Diencephalon (tissue), 1 donor: ENCODE data around the gene SYNJ2. TPM values are rescaled to one million over a fixed set of nuclear protein-coding genes. Genes with fewer than 3 reads are reported as not detected.

Experiments
- small RNA-seq: library from RNA; depleted of rRNA; stranded (forward); fragments of <200 nt; gene quantifications from one replicate; pipeline ENCODE3, GENCODE V24; 2014
- total RNA-seq: library from RNA; depleted of rRNA; stranded (reverse); fragments of >200 nt; gene quantifications from one replicate; pipeline ENCODE4 v1.2.3, GENCODE V29; 2014

Gene SYNJ2, protein sequence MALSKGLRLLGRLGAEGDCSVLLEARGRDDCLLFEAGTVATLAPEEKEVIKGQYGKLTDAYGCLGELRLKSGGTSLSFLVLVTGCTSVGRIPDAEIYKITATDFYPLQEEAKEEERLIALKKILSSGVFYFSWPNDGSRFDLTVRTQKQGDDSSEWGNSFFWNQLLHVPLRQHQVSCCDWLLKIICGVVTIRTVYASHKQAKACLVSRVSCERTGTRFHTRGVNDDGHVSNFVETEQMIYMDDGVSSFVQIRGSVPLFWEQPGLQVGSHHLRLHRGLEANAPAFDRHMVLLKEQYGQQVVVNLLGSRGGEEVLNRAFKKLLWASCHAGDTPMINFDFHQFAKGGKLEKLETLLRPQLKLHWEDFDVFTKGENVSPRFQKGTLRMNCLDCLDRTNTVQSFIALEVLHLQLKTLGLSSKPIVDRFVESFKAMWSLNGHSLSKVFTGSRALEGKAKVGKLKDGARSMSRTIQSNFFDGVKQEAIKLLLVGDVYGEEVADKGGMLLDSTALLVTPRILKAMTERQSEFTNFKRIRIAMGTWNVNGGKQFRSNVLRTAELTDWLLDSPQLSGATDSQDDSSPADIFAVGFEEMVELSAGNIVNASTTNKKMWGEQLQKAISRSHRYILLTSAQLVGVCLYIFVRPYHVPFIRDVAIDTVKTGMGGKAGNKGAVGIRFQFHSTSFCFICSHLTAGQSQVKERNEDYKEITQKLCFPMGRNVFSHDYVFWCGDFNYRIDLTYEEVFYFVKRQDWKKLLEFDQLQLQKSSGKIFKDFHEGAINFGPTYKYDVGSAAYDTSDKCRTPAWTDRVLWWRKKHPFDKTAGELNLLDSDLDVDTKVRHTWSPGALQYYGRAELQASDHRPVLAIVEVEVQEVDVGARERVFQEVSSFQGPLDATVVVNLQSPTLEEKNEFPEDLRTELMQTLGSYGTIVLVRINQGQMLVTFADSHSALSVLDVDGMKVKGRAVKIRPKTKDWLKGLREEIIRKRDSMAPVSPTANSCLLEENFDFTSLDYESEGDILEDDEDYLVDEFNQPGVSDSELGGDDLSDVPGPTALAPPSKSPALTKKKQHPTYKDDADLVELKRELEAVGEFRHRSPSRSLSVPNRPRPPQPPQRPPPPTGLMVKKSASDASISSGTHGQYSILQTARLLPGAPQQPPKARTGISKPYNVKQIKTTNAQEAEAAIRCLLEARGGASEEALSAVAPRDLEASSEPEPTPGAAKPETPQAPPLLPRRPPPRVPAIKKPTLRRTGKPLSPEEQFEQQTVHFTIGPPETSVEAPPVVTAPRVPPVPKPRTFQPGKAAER (N-terminal part only)
- 3.9 TPM for total RNA-seq

DNA sequence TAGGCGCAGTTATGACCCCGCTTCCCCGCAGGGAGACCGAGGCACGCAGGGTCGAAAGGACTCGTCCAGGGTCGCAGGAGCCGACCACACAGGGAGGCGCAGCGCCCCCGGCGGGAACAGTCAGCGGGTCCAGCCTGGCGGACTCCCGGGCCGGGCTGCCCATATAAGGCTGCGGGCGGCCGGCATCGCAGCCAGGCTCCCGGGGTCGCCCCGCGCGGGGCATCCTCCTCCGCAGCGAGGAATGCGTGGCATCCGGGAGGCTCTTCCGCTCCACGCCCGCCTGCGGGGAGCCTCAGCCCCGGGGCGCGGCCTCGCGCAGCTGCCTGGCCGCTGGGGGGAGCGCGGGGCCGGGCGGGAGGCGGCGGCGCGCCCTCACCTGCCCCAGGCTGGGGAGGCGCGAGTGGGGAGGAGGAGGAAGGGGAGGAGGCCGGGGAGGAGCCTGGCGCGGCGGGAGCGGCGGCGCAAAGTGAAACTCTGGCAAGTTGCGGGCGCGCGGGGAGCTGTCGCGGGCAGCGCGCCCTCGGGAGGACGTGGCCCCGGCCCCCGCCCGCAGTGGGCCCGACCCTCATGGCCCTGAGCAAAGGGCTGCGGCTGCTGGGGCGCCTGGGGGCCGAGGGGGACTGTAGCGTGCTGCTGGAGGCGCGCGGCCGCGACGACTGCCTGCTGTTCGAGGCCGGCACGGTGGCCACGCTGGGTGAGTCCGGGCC lies at the start of gene SYNJ2:
Gene SYNJ2, plus strand, starts transcription at position 469 of the 707 bp plus-strand sequence. Its CDS starts 99 bp downstream, at position 568.

Small RNA genes lying within 50 kb of the gene (small RNA-seq; reads per million reads assigned to genes)
- gene RNU6-786P, result not detected

Other genes with a start within 250 kb of the SYNJ2 start
- 15.5 TPM for gene SNX9, start 158.6 kb upstream of the SYNJ2 start, total RNA-seq
- 25.8 TPM for gene SERAC1, start 186.4 kb downstream of the SYNJ2 start, total RNA-seq
- 22.6 TPM for gene GTF2H5, start 186.5 kb downstream of the SYNJ2 start, total RNA-seq